ENCODE data around the gene PIGC.

Gene PIGC

GRCh38 chr1:172429331-172430127 lies 14.3 kb downstream of the PIGC start:
- DNase-seq: peak in 1 of 14 donors; percentile 7

GRCh38 chr1:172427191-172427590 lies 16.7 kb downstream of the PIGC start:
- DNase-seq: no peak

- DNase-seq: no peak
Measured at GRCh38 chr1:172425339-172425738, 18.5 kb downstream of the PIGC start.

- DNase-seq: no peak
Measured at GRCh38 chr1:172423336-172423735, 20.5 kb downstream of the PIGC start.

- DNase-seq: peak in 7 of 14 donors; percentile 10 to 56 (median 18)
Measured at GRCh38 chr1:172421974-172422604, 21.8 kb downstream of the PIGC start.

GRCh38 chr1:172420385-172420784 lies 23.5 kb downstream of the PIGC start, which contains the start of gene C1orf105:
TSS of gene C1orf105 (plus strand) at chr1:172420685. CDS start at chr1:172420886, 201 bp downstream.
- DNase-seq: no peak

GRCh38 chr1:172417557-172417956 lies 26.3 kb downstream of the PIGC start:
- no peak for DNase-seq

- DNase-seq: no peak
Measured at GRCh38 chr1:172416496-172417035, 27.3 kb downstream of the PIGC start.

- no peak for DNase-seq
Measured at GRCh38 chr1:172414331-172414730, 29.5 kb downstream of the PIGC start.

- no peak for DNase-seq
Measured at GRCh38 chr1:172411791-172412338, 32.0 kb downstream of the PIGC start.

- no peak for DNase-seq
Measured at GRCh38 chr1:172410027-172410426, 33.8 kb downstream of the PIGC start.

- no peak for DNase-seq
Measured at GRCh38 chr1:172408958-172409357, 34.9 kb downstream of the PIGC start.

GRCh38 chr1:172406968-172407367 lies 36.9 kb downstream of the PIGC start:
- no peak for DNase-seq

- no peak for DNase-seq
Measured at GRCh38 chr1:172405912-172406311, 38.0 kb downstream of the PIGC start.

- peak in 1 of 14 donors; percentile 32 for DNase-seq
Measured at GRCh38 chr1:172404121-172404520, 39.7 kb downstream of the PIGC start.

- DNase-seq: no peak
Measured at GRCh38 chr1:172402878-172403569, 40.8 kb downstream of the PIGC start.

- DNase-seq: no peak
Measured at GRCh38 chr1:172401892-172402291, 42.0 kb downstream of the PIGC start.

GRCh38 chr1:172401477-172401876 lies 42.4 kb downstream of the PIGC start:
- no peak for DNase-seq

- DNase-seq: no peak
Measured at GRCh38 chr1:172400722-172401105, 43.2 kb downstream of the PIGC start.

- peak in 2 of 14 donors; percentile 3 to 7 for DNase-seq
Measured at GRCh38 chr1:172399756-172400721, 43.8 kb downstream of the PIGC start.

- DNase-seq: peak in 11 of 14 donors; percentile 4 to 61 (median 37)
Measured at GRCh38 chr1:172398970-172399755, 44.7 kb downstream of the PIGC start.
